ENCODE results near the gene IGSF5. TPM values are rescaled to one million over a fixed set of nuclear protein-coding genes. Genes with fewer than 3 reads are reported as not detected.

Gene IGSF5
- total RNA-seq, 1 donor from 2014 or later = 2.5 TPM

DNA sequence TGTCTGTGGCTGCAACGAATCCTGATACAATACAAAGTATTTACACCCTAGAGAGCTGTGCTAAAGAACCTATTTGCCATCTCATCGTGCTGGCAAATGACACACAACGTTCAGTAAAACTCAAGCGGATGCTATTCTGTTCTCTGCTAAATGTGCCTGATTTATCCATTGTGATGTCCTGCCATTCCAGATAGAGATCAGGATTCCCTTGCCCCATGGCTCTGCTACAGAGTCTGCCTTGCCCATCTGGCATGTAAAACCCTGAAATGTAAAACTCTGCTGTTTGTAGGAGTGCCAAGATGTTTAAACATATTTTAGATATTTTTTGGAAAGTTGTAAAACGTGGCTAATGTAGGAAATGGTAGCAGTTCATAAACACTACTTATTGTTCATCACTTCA lies 20.0 kb upstream of the IGSF5 start:
- no peak for DNase-seq (ENCODE audit: low spot score)
- Mint-ChIP-seq H3K9me3 (ENCODE audit: unreplicated experiment) (peaks cover 4% of the 10 kb centered on the region), H3K4me1 (ENCODE audit: unreplicated experiment) (peaks cover 7% of the 10 kb centered on the region), H3K4me3 (ENCODE audit: unreplicated experiment) (no peak overlapping the region), H3K27me3 (ENCODE audit: unreplicated experiment) (peaks cover 3% of the 10 kb centered on the region), H3K27ac (ENCODE audit: unreplicated experiment) (no peak overlapping the region), H3K36me3 (ENCODE audit: low read depth, unreplicated experiment) (peaks cover 4% of the 10 kb centered on the region)
- TF ChIP-seq, protein P1, sequence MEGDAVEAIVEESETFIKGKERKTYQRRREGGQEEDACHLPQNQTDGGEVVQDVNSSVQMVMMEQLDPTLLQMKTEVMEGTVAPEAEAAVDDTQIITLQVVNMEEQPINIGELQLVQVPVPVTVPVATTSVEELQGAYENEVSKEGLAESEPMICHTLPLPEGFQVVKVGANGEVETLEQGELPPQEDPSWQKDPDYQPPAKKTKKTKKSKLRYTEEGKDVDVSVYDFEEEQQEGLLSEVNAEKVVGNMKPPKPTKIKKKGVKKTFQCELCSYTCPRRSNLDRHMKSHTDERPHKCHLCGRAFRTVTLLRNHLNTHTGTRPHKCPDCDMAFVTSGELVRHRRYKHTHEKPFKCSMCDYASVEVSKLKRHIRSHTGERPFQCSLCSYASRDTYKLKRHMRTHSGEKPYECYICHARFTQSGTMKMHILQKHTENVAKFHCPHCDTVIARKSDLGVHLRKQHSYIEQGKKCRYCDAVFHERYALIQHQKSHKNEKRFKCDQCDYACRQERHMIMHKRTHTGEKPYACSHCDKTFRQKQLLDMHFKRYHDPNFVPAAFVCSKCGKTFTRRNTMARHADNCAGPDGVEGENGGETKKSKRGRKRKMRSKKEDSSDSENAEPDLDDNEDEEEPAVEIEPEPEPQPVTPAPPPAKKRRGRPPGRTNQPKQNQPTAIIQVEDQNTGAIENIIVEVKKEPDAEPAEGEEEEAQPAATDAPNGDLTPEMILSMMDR (IDR thresholded peaks at IDR 0.05; ENCODE audit: unreplicated experiment) = no peak

DNA sequence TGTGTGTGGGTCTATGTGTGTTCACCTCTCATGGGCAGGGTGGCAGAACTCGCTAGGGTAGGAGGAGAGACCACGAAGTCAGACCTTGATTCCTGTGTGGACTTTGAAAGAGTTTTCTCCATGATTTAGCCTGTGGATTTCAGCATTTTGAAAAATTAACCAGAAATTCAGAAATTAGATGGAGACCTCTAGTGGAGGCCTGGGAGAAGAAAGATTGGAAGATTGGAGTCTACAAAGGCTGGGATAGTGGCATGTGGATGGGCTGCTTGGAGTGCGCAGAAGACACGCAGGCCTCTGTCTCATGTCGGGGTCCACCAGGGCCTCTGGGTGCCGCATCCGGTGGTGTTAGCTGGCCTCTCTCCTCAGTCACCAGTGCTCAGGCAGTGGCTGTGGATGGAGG lies 18.9 kb upstream of the IGSF5 start:
- H3K36me3 Mint-ChIP-seq (ENCODE audit: low read depth, unreplicated experiment) = peaks cover 4% of the 10 kb centered on the region
- peaks cover 4% of the 10 kb centered on the region for H3K9me3 Mint-ChIP-seq (ENCODE audit: unreplicated experiment)
- DNase-seq (ENCODE audit: low spot score) = no peak
- no peak overlapping the region for H3K4me3 Mint-ChIP-seq (ENCODE audit: unreplicated experiment)
- peaks cover 7% of the 10 kb centered on the region for H3K4me1 Mint-ChIP-seq (ENCODE audit: unreplicated experiment)
- H3K27me3 Mint-ChIP-seq (ENCODE audit: unreplicated experiment) = peaks cover 3% of the 10 kb centered on the region
- no peak overlapping the region for H3K27ac Mint-ChIP-seq (ENCODE audit: unreplicated experiment)
- TF ChIP-seq, protein P1 (IDR thresholded peaks at IDR 0.05; ENCODE audit: unreplicated experiment) = no peak

DNA sequence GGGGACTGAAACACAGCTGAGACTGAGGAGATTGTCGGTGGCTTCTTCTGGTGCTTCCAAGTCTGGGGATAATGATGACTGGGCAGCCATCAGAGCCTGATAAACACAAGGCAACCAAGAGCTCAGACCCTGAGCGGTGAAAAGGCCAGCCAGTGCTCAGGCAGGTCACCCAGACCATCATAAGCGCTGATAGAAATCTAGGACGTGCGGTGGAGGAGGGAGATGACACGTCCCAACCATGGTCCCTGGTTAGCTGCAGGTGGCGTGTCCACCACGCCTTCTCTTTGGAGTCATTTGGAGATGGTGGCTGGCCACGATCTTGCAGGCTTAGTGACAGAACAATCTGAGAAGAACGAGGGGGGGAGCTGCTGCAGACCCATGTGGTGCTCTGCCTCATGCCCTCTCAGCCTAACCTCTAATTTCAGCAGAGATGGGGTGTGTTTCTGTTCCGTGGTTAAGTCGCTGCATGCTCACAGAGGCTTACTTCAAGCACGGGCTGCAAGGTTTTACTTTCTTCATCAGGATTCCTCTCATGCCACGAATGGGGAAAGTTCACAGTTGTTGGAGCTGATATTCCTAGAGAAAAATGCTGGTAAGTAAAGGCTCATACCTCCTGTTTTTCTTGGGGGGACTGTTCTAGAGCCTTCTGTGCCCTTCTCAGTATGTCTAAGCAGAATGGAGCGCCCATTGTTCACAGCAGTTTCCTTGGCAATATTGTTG lies 17.4 kb upstream of the IGSF5 start:
- Mint-ChIP-seq H3K9me3 (ENCODE audit: unreplicated experiment) (no peaks in the 10 kb centered on the region), H3K4me3 (ENCODE audit: unreplicated experiment) (no peak overlapping the region), H3K27me3 (ENCODE audit: unreplicated experiment) (peaks cover 3% of the 10 kb centered on the region), H3K27ac (ENCODE audit: unreplicated experiment) (no peak overlapping the region), H3K36me3 (ENCODE audit: low read depth, unreplicated experiment) (peaks cover 4% of the 10 kb centered on the region), H3K4me1 (ENCODE audit: unreplicated experiment) (peaks cover 7% of the 10 kb centered on the region)
- no peak for DNase-seq (ENCODE audit: low spot score)
- TF ChIP-seq, protein P1 (IDR thresholded peaks at IDR 0.05; ENCODE audit: unreplicated experiment) = no peak

DNA sequence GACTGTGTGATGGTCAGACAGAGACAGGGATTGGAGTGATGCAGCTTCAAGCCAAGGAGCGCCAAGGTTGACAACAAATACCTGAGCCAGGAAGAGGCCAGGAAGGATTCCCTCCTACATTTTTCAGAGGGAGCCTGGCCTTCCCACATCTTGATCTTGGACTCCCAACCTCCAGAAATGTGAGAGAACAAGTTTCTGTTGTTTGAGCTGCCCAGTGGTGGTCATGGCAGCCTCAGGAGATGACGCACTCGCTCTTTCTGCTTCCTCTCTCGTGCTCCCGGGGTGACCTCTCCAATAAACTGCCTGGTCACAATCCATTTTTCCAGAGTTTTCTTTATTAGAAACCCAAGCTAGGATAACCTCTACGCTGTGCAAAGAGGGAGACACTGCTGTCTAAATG lies 16.6 kb upstream of the IGSF5 start:
- H3K27ac Mint-ChIP-seq (ENCODE audit: unreplicated experiment) = no peak overlapping the region
- DNase-seq (ENCODE audit: low spot score) = no peak
- peaks cover 4% of the 10 kb centered on the region for H3K36me3 Mint-ChIP-seq (ENCODE audit: low read depth, unreplicated experiment)
- TF ChIP-seq, protein P1 (IDR thresholded peaks at IDR 0.05; ENCODE audit: unreplicated experiment) = no peak
- no peaks in the 10 kb centered on the region for H3K9me3 Mint-ChIP-seq (ENCODE audit: unreplicated experiment)
- no peak overlapping the region for H3K4me3 Mint-ChIP-seq (ENCODE audit: unreplicated experiment)
- peaks cover 7% of the 10 kb centered on the region for H3K4me1 Mint-ChIP-seq (ENCODE audit: unreplicated experiment)
- peaks cover 3% of the 10 kb centered on the region for H3K27me3 Mint-ChIP-seq (ENCODE audit: unreplicated experiment)

DNA sequence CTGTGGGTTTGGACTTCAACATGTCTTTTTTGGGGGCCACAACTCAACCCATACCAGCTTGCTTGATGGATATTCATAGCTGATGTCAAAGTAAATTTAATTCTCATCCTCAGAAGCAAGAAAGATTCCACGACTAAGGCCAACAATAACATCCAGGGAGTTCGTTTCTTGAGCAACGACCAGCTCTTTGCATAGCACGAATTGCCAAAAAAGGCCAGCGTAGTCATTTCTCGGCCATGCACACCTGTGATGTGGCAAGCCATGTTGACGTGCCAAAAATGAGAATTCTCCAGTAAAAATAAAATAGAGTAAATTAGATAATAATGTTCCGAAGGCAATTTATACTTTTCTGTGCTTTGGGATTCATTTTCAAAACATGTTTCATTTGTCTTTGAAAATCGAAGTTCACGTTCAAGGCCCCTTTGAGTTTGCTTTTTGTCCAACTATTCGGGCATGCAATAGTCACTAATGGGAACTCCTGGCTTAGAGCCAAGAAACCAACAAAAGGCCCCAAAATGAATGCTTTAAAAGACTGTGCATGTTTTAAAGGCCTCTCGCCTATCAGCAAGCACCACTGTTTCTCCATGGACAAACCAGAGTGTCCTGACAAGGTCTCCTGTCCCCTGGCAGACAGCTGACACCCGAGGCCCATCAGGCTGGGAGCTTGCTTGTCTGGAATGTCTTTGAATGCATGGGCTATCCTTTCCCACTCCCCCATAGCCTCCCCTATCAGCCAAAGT lies 14.4 kb upstream of the IGSF5 start:
- TF ChIP-seq, protein P1 (IDR thresholded peaks at IDR 0.05; ENCODE audit: unreplicated experiment) = no peak
- Mint-ChIP-seq H3K9me3 (ENCODE audit: unreplicated experiment) (peaks cover 2% of the 10 kb centered on the region), H3K4me1 (ENCODE audit: unreplicated experiment) (peaks cover 7% of the 10 kb centered on the region), H3K27me3 (ENCODE audit: unreplicated experiment) (peaks cover 3% of the 10 kb centered on the region), H3K27ac (ENCODE audit: unreplicated experiment) (no peak overlapping the region), H3K4me3 (ENCODE audit: unreplicated experiment) (no peak overlapping the region), H3K36me3 (ENCODE audit: low read depth, unreplicated experiment) (no peaks in the 10 kb centered on the region)
- DNase-seq (ENCODE audit: low spot score) = no peak
